Stimulated activated CD4-positive, alpha-beta T cell treated with anti-CD3 and anti-CD28 coated beads, Interleukin-1b, Interleukin-23, amount 100 ng/mL, for 4 hours (primary cell): ENCODE measurements around the gene LONP1.
"Not testable (repeated sequence)": the region's sequence is repeated elsewhere in the genome, so short reads cannot be mapped to it uniquely, and the experiment has no call there.

Experiments used
- DNase-seq, 2 donors: peaks; one replicate each; pipeline ENCODE4 v3.0.0-alpha.2; 2020; ENCODE audit warnings: low read depth in 2 of 2

LONP1 gene

GRCh38 chr19:5713228-5713627, 6.7 kb downstream of the LONP1 start:
- no peak for DNase-seq

GRCh38 chr19:5711713-5712161, 8.2 kb downstream of the LONP1 start:
- no peak for DNase-seq

- no peak for DNase-seq
These were observed 8.9 kb downstream of the LONP1 start for GRCh38 chr19:5711025-5711424.

GRCh38 chr19:5707576-5708575, 12.1 kb downstream of the LONP1 start:
- no peak for DNase-seq

- DNase-seq = no peak
These were observed 12.9 kb downstream of the LONP1 start for GRCh38 chr19:5706876-5707573.

GRCh38 chr19:5705552-5705951, 14.4 kb downstream of the LONP1 start:
- DNase-seq = no peak

GRCh38 chr19:5703819-5704818, 15.8 kb downstream of the LONP1 start:
- no peak for DNase-seq

GRCh38 chr19:5702053-5702410, 17.9 kb downstream of the LONP1 start:
- not testable (repeated sequence) for DNase-seq

- no peak for DNase-seq
These were observed 19.4 kb downstream of the LONP1 start for GRCh38 chr19:5700455-5701092.

GRCh38 chr19:5698635-5699422, 21.1 kb downstream of the LONP1 start:
- DNase-seq = no peak

- no peak for DNase-seq
These were observed 21.9 kb downstream of the LONP1 start for GRCh38 chr19:5697890-5698634.

GRCh38 chr19:5697022-5697889, 22.7 kb downstream of the LONP1 start:
- no peak for DNase-seq

GRCh38 chr19:5696196-5697021, 23.5 kb downstream of the LONP1 start:
- DNase-seq = no peak

- DNase-seq = no peak
These were observed 24.2 kb downstream of the LONP1 start for GRCh38 chr19:5695649-5696195.

GRCh38 chr19:5694956-5695648, 24.8 kb downstream of the LONP1 start:
- no peak for DNase-seq

- DNase-seq = no peak
These were observed 25.6 kb downstream of the LONP1 start for GRCh38 chr19:5694167-5694955.
